ENCODE results near the gene RAP2A.

RAP2A gene

GRCh38 chr13:97430296-97430695 lies 3.7 kb upstream of the RAP2A start:
- no peak overlapping the region for H3K4me3 ChIP-seq (replicated peaks; ENCODE audit: low read depth, low read length)
- no peaks in the 10 kb centered on the region for H3K27me3 ChIP-seq (replicated peaks; ENCODE audit: control insufficient read depth, insufficient read depth, low read length)
- DNase-seq (ENCODE audit: extremely low read depth, insufficient read length), result no peak
- TF ChIP-seq CTCF (IDR thresholded peaks at IDR 0.05; ENCODE audit: insufficient read depth, low read length, poor library complexity, severe bottlenecking), result no peak
- H3K36me3 ChIP-seq (ENCODE audit: control insufficient read depth, insufficient read depth, low read length), result no peaks in the 10 kb centered on the region

DNA sequence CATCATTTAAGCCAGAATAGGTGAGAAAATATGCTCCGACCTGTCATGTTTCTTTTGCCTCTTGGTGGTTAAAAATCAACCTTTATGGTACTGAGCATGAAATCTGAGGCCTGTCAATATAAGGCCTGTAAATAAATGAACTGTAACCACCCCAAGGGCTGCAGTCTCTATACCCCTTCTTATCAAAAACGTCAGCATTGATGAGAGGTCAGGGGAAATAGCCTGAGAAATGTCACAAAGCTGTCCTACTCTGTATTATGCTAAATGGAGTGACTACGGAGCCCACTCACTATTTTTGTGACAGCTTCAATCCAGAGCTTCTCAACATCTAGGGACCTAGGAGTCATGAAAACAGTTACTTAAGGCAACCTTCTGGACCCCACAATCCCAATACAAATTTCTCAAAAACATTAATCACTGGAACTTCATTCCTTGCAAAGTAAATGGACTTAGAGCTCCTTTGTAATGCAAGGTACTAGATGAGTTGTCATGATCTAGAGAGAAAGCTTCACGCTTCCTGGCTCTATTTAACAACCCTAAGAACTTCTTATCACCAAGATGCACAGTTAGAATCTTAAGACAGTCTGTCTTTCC lies 2.7 kb upstream of the RAP2A start:
- H3K36me3 ChIP-seq (ENCODE audit: control insufficient read depth, insufficient read depth, low read length), result no peaks in the 10 kb centered on the region
- H3K4me3 ChIP-seq (replicated peaks; ENCODE audit: low read depth, low read length), result no peak overlapping the region
- no peaks in the 10 kb centered on the region for H3K27me3 ChIP-seq (replicated peaks; ENCODE audit: control insufficient read depth, insufficient read depth, low read length)
- no peak for DNase-seq (ENCODE audit: extremely low read depth, insufficient read length)
- TF ChIP-seq CTCF (IDR thresholded peaks at IDR 0.05; ENCODE audit: insufficient read depth, low read length, poor library complexity, severe bottlenecking), result no peak

DNA sequence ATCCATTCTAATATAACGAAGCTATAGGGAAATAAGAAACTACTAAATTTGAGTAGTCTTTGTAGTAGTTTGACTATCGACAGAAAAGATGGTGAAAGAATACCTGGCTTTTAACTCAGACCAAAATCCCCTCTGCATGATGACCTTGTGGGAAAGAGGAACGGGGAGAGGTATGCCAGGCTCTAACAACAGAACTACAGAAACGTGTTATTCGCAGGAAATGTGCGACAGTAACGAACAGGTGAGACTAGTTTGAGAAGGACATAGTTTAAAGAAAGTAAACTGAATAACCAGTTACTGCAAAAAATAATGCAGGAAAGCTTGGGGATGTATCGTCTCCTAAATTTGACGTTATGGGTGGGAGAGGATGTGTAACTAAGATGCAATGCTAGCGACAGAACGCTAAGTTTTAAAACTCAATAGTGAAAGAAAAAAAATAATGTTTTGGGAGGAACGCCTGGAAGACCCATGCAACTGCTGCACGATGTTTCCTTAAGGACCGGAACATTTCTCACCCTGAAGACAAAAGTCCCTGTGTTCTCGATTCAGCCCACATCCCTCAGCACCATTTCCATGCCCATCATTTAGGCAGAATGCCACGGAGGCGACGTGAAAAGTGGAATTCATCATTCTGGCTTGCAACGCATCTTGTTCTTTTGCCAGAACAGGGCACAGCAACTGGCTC lies 1.6 kb upstream of the RAP2A start:
- Histone ChIP-seq H3K36me3 (ENCODE audit: control insufficient read depth, insufficient read depth, low read length) (no peaks in the 10 kb centered on the region), H3K27me3 (replicated peaks; ENCODE audit: control insufficient read depth, insufficient read depth, low read length) (no peaks in the 10 kb centered on the region), H3K4me3 (replicated peaks; ENCODE audit: low read depth, low read length) (peak overlapping the region; percentile 83)
- DNase-seq (ENCODE audit: extremely low read depth, insufficient read length), result no peak
- no peak for TF ChIP-seq CTCF (IDR thresholded peaks at IDR 0.05; ENCODE audit: insufficient read depth, low read length, poor library complexity, severe bottlenecking)

DNA sequence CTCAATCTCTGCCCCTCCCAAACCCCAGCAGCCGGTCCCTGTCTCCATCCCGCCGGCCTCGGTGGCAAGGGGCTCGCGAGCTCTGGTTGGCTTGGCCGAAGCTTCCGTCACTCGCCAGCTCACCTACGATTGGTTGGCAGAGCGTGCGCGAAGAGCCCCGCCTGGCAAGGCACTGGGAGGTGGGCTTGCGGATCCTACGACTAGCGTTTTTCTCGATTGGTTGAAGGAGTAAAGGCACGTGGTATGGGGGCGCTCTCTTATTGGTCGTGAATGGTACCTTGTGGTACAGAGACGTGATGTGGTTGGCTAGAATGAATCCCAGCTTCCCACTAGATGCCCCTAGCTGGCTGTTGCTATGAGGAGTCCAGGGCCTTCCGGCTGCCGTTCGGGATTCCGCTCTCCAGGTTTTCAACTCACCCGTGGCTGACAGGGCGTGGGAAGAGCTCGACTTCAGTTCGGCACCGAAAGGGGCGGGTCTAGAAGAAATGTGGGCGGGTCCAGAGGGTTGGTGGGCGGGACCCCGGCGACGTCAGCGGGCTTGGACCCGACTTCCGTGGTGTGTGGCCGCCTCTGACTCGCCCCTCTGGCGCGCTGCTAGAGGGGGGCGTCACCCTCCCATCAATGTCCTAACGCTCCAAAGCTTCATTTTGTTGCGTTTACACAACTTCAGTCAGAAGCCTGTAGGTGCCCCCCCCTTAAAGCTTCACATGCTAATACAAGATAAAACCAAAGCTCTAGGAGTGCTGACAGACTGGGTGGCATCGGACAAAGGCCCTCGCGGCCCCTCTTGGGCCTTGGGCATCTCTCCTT lies 847 bp upstream of the RAP2A start:
- no peaks in the 10 kb centered on the region for H3K36me3 ChIP-seq (ENCODE audit: control insufficient read depth, insufficient read depth, low read length)
- peak; percentile 99 for DNase-seq (ENCODE audit: extremely low read depth, insufficient read length)
- no peaks in the 10 kb centered on the region for H3K27me3 ChIP-seq (replicated peaks; ENCODE audit: control insufficient read depth, insufficient read depth, low read length)
- H3K4me3 ChIP-seq (replicated peaks; ENCODE audit: low read depth, low read length), result peak overlapping the region; percentile 89
- no peak for TF ChIP-seq CTCF (IDR thresholded peaks at IDR 0.05; ENCODE audit: insufficient read depth, low read length, poor library complexity, severe bottlenecking)

DNA sequence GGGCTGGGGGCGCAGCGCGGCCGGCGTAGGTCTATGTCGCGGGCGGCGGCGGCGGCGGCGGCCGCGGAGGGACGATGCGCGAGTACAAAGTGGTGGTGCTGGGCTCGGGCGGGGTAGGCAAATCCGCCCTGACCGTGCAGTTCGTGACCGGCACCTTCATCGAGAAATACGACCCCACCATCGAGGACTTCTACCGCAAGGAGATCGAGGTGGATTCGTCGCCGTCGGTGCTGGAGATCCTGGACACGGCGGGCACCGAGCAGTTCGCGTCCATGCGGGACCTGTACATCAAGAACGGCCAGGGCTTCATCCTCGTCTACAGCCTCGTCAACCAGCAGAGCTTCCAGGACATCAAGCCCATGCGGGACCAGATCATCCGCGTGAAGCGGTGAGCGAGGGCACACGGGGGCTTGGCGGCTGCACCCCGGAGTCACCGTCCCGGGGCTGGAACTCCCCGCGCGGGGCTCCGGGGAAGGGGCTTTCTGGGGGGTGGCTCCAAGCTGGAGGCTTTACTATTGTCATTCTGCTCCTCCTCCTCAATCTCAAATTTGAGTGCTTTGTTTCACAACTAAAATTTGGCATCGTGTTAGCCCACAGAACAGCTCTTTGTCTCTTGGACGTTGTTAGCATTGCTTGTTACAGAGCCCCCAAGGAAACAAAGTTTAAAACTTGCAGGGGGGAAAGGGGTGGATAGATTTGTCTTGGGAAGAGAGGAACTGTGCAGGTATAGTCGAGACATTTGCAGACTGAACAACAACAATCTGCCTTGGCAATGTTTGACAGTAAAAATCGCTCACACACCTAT lies 630 bp downstream of the RAP2A start:
- H3K36me3 ChIP-seq (ENCODE audit: control insufficient read depth, insufficient read depth, low read length), result no peaks in the 10 kb centered on the region
- TF ChIP-seq CTCF (IDR thresholded peaks at IDR 0.05; ENCODE audit: insufficient read depth, low read length, poor library complexity, severe bottlenecking), result no peak
- DNase-seq (ENCODE audit: extremely low read depth, insufficient read length), result peak; percentile 76
- no peaks in the 10 kb centered on the region for H3K27me3 ChIP-seq (replicated peaks; ENCODE audit: control insufficient read depth, insufficient read depth, low read length)
- H3K4me3 ChIP-seq (replicated peaks; ENCODE audit: low read depth, low read length), result peak overlapping the region; percentile 67
